Middle frontal gyrus (tissue), 1 donor: ENCODE measurements around the gene GPN3.
"Not testable (repeated sequence)": the region's sequence is repeated elsewhere in the genome, so short reads cannot be mapped to it uniquely, and the experiment has no call there.

Experiments
- DNase-seq: peaks from one replicate; pipeline ENCODE4 v3.0.0-alpha.2; 2015; ENCODE audit warnings: low spot score; ENCODE audit errors: extremely low spot score

GPN3 gene

DNA sequence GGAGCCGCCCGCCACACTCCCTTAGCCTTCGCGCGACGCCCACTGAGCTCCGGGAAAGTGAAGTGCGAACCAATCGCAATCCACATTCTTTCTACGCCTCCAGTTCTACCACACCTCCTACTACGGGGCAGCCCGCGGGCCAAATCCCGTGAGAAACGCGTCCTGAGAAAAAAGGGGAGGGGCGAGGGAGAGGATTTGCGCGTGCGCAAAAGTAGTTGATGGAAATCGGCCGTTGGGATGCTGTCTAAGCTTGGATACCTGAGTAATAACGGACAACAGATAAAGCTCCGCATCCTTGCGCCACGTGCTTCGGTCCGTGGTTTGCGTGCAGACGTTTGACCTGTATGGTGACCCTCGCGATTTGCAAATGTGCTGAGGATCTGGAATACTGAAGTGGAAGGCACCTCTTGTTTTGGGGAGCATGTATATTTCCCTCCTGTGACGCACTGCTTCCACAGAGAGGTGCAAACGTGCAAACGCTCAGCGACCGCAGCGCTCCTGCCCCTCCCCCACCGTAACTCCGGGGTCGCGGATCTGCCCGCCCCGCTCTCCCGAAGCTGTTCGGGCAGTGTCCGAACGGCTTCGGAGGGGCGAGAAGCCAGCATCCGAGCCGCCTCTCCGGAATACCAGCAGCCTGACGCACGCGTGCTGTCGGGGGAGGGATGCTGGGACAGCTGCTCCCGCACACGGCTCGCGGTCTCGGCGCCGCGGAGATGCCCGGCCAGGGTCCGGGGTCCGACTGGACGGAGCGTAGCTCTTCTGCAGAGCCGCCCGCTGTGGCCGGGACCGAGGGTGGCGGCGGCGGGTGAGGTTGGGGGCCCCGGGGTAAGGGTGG lies at the start of gene GPN3, which contains the start of gene FAM216A:
Gene GPN3 (minus strand): TSS at position 44 of the 835 bp plus-strand sequence. CDS start 54 bp downstream, outside the sequence.
Gene FAM216A (plus strand): TSS at position 632 of the 835 bp plus-strand sequence. CDS start 31 bp downstream, at position 663.
- DNase-seq: peak; percentile 93

- DNase-seq: no peak
Observed at GRCh38 chr12:110516995-110517394, 48.9 kb upstream of the GPN3 start.

- no peak for DNase-seq
Observed at GRCh38 chr12:110514363-110514762, 46.3 kb upstream of the GPN3 start.

- no peak for DNase-seq
Observed at GRCh38 chr12:110513842-110514241, 45.8 kb upstream of the GPN3 start.

DNA sequence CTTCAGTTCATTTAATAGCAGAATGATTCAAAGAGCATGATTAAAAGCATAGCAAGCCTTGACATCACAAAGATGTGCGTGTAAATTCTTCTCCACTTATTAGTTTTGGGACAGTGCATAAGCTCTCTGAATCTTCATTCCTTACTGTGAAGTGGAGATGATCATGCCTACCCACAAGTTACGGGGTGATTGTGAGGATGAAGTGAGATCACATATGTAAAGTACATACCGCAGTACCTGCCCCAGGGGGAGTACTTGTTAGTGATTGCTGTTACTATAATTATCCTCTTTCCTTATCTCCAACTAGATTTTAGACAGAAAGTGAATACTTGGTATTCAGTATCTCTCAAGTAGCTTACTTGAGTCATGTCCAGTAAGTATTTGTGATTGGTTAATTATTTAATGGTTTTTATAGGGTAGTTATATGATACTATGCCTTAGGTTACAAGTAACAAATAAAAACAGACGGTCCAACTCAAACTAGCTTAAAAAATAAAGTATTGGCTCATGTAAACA lies 40.1 kb upstream of the GPN3 start:
- no peak for DNase-seq

- no peak for DNase-seq
Observed at GRCh38 chr12:110505332-110505731, 37.3 kb upstream of the GPN3 start.

DNA sequence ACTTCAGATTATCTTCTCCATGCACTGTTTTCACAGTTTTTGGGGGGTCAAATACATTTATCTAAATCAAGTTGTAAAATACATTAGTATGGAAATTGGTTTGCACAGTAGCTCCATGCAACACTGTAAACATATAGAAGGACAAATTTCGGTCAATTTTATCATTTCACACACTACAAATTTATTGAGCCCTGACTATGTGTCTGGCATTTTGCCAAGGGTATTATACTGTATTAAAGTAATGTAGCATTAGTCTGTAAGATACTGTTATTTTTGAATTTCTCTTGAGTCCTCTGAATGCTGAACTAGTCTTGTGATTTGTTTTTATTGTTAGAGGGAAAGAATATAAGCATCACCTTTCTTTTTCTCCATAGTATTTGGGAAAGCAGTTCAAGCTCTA lies 35.4 kb upstream of the GPN3 start:
- DNase-seq: no peak

- peak; percentile 95 for DNase-seq
Observed at GRCh38 chr12:110501752-110502738, 34.0 kb upstream of the GPN3 start, which contains the start of the genes RAD9B and VPS29. Gene RAD9B (plus strand): TSS chr12:110502331. CDS start chr12:110502338, 7 bp downstream. Gene VPS29 (minus strand): TSS chr12:110502111. CDS start chr12:110502051, 60 bp downstream.

DNA sequence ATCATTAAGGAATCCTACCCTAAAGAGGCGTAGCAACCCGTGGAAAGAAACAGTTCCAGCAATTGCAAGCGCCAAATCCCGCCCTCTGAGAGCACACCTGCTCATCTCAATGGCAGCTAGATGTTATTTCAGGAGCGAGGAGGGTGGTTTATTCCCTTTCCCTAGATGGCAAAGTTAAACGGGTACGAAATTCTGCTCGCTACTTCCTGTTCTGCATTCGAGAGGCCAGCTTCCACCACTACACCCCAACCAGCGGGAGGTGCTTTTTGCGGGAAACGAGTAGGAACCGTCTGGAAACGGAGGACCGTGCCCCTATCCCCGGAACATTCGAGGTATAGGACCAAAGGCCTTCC lies 33.3 kb upstream of the GPN3 start:
- DNase-seq: no peak

DNA sequence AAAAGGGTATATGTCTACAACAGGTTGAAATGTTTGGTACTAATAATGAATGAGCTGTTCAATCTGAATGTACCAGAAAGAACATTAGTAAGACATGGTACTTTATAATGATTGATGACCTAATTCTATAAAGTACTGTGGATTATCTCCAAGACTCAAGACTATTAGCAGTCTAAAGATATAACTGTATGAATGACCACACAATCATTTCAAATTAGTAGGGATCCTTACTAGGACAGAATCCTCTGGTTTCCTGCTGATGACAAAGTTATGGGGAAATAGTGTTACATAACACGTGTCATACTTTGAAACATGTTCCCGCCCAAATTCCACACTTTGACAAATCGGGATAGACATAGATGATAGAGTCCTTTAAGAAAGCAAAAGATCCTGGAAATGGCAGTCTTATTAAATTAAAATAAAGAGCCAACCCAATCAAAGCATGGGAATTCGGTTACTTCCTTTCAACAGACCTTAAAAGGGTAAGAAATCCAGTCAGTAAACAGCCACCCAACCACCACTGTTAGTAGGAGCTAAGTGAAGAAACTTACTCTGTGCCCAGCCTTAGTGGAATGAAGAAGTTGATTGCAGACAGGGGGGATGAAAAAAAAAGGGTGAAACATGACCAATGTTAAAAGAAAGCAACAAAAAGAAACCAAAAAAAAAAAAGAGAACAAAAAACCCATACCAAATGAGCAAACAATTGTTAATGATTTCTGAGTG lies 31.1 kb upstream of the GPN3 start:
- no peak for DNase-seq

DNA sequence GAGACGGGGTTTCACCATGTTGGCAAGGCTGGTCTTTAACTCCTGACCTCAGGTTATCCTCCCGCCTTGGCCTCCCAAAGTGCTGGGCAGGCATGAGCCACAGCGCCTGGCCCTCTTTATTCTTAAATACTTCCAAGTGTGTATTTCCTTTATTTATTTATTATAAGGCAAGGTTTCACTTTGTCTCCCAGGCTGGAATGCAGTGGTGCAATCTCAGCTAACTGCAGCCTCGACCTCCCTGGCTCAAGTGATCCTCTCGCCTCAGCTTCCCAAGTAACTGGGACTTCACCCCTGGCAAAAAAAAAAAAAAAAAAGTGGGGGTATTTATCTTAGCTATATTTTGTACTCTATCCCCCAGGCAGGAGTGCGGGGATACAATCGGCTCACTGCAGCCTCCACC lies 7.4 kb upstream of the GPN3 start:
- no peak for DNase-seq

GRCh38 chr12:110467847-110468213 lies 227 bp downstream of the GPN3 start:
- no peak for DNase-seq

GRCh38 chr12:110466791-110467190 lies 1.3 kb downstream of the GPN3 start:
- no peak for DNase-seq

DNA sequence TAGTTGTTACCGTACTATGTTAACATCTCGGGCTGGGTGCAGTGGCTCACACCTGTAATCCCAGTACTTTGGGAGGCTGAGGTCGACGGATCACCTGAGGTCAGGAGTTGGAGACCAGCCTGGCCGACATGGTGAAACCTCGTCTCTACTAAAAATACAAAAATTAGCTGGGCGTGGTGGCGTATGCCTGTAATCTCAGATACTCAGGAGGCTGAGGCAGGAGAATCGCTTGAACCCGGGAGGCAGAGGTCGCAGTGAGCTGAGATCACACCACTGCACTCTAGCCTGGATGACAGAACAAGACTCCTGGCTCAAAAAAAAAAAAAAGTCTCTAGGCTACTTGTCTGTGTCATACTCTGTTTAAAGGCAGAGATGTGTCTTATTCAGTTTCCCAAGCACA lies 2.3 kb downstream of the GPN3 start:
- not testable (repeated sequence) for DNase-seq

- DNase-seq: no peak
Observed at GRCh38 chr12:110465024-110465423, 3.0 kb downstream of the GPN3 start.

DNA sequence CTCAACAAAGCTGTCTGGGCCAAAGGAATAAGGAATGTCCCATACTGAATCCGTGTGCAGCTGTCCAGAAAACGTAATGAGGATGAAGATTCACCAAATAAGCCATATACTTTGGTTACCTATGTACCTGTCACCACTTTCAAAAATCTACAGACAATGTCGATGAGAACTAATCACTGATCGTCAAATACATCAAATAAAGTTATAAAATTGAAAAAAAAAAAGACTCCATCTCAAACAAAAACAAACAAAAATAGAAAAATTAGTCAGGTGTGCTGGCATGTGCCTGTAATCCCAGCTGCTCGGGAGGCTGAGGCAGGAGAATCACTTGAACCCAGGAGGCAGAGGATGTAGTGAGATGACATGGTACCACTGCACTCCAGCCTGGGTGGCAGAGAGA lies 6.9 kb downstream of the GPN3 start:
- not testable (repeated sequence) for DNase-seq

- DNase-seq: no peak
Observed at GRCh38 chr12:110458756-110459155, 9.3 kb downstream of the GPN3 start.

DNA sequence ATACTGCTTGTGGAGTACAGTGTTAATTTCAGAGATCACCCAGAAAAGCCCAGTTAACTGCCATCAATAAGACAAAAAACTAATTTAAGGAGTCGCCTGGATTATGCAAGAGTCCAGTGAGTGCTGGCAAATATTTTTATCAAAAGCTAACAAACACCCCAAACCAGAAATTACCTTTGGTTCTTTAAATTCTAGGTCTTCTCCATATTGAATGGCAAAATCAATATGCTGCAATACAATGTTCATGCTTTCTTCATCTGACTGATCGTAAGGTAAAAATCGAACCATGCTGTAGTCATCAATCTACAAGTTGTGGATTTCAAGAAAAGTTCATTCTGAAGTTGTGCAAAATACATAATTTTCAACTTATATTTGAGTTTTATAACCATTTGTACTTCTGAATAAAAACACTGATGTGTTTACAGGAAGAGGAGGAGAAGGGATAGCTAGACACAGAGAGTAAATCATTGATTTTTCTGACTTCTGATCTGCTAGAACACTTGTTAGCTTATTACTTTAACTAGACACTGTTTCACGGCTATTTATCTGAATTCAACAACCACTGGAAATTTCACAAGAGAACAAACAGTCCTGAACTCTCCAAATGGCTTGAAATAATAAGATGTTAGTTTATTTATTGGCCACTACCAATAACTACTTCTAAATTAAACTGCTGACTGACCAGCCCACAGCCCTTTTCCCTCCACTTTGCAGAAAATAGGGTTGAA lies 14.3 kb downstream of the GPN3 start:
- DNase-seq: no peak

DNA sequence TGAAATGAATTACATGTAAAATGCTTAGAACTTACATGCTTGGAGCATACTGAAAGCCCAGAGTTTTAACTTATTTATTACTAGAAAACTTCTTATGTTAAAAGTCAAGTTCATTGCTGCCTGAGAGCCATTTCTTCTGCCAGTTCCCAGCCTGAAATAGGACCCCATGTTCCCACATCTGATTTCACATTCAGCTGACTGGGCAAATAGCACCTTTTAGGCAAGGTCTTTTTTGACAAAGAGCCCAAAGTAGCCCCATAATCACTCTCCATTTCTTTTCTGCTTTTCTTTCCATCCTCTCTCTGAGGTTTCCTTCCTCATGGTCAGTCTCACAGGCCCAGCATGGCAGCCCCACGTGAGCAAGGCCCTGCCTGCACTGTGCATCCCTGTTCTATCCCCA lies 16.8 kb downstream of the GPN3 start:
- no peak for DNase-seq

DNA sequence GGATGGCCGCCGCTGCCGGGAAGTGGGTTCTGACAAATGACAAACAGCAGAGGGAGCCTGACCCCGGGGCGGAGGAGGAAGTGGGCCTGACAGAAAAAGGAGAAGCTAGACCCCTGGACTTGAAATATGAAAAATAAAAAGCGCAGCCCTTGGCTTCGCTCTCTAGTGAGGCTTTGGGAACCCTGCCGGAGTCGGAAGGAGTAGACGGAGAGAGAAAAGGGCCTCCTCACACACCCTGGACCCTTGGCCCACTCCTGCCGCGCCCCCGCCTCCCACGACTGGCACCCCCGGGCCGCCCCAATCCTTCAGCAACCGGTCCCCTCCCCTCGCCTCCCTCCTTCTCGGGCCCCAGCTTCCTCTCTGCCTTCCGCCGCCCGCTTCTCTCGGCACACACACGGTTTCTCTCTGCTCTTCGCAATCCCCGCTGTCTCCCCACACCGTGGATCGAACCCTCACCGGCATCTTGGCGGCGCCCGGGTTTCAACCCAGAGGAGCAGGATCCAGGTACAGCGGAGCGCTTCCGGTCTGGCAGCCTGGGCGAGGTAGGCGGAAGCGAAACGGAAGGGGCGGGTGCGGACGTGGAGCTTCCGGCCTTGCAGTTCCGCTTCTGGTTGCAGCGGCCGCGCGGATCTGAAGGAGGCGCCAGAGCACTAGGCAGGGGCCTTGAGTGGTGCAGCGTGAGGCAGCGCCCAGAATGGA lies 18.1 kb downstream of the GPN3 start, which contains the start of gene ARPC3:
Gene ARPC3 (minus strand): TSS at position 539 of the 699 bp plus-strand sequence. CDS start 77 bp downstream, at position 462.
- DNase-seq: peak; percentile 84
